Measurements from ENCODE around the gene SPATA31C2. TPM values are rescaled to one million over a fixed set of nuclear protein-coding genes. Genes with fewer than 3 reads are reported as not detected.
"Not testable (repeated sequence)": the region's sequence is repeated elsewhere in the genome, so short reads cannot be mapped to it uniquely, and the experiment has no call there.

Gene SPATA31C2
- total RNA-seq, 1 donor from 2014 or later: not detected

DNA sequence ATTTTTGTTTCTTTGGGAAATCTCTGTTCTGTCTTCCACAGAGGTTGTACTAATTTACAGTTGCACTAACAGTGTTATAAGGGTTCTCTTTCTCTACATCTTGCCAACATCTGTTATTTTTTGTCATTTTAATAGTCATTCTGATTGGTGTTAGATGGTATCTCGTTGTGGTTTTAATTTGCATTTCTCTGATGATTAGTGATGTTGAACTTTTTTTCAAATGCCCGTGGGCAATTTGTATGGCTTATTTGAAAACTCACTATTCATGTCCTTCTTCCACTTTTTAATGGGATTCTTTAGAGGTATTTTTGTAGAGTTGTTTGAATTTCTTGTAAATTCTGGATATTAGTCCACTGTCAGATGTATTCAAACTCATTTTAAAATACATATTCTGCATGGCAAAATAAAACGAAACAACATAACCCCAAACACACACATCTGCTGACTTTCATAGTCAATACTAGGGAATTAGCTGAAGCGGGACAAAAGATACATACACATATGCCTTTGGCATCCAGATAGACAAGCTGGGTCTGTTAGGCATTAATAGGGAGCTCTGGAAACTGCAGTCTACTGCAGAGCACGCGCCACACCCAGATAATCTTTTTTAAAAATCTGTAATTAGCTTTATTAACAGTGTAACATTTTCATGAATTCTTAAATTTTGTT, 5.8 kb upstream of the SPATA31C2 start:
- H3K4me3 ChIP-seq (ENCODE audit: low read depth, low read length): no peak overlapping the region
- no peak for DNase-seq (ENCODE audit: low read depth)
- no peaks in the 10 kb centered on the region for H3K27me3 ChIP-seq (ENCODE audit: control insufficient read depth, insufficient read depth, low read length)
- TF ChIP-seq, protein P1, sequence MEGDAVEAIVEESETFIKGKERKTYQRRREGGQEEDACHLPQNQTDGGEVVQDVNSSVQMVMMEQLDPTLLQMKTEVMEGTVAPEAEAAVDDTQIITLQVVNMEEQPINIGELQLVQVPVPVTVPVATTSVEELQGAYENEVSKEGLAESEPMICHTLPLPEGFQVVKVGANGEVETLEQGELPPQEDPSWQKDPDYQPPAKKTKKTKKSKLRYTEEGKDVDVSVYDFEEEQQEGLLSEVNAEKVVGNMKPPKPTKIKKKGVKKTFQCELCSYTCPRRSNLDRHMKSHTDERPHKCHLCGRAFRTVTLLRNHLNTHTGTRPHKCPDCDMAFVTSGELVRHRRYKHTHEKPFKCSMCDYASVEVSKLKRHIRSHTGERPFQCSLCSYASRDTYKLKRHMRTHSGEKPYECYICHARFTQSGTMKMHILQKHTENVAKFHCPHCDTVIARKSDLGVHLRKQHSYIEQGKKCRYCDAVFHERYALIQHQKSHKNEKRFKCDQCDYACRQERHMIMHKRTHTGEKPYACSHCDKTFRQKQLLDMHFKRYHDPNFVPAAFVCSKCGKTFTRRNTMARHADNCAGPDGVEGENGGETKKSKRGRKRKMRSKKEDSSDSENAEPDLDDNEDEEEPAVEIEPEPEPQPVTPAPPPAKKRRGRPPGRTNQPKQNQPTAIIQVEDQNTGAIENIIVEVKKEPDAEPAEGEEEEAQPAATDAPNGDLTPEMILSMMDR (IDR thresholded peaks at IDR 0.05; ENCODE audit: insufficient read depth, low read length, poor library complexity, severe bottlenecking): no peak
- no peaks in the 10 kb centered on the region for H3K36me3 ChIP-seq (ENCODE audit: control insufficient read depth, insufficient read depth, low read length)

- H3K4me3 ChIP-seq (ENCODE audit: low read depth, low read length): no peak overlapping the region
- no peaks in the 10 kb centered on the region for H3K36me3 ChIP-seq (ENCODE audit: control insufficient read depth, insufficient read depth, low read length)
- no peaks in the 10 kb centered on the region for H3K27me3 ChIP-seq (ENCODE audit: control insufficient read depth, insufficient read depth, low read length)
- TF ChIP-seq, protein P1 (IDR thresholded peaks at IDR 0.05; ENCODE audit: insufficient read depth, low read length, poor library complexity, severe bottlenecking): no peak
- DNase-seq (ENCODE audit: low read depth): no peak
Measured at GRCh38 chr9:88143179-88143578, 4.9 kb upstream of the SPATA31C2 start.

- H3K4me3 ChIP-seq (ENCODE audit: low read depth, low read length); DNase-seq (ENCODE audit: low read depth); H3K36me3 ChIP-seq (ENCODE audit: control insufficient read depth, insufficient read depth, low read length); H3K27me3 ChIP-seq (ENCODE audit: control insufficient read depth, insufficient read depth, low read length): not testable (repeated sequence)
Measured at GRCh38 chr9:88133552-88133951, 4.7 kb downstream of the SPATA31C2 start.

DNA sequence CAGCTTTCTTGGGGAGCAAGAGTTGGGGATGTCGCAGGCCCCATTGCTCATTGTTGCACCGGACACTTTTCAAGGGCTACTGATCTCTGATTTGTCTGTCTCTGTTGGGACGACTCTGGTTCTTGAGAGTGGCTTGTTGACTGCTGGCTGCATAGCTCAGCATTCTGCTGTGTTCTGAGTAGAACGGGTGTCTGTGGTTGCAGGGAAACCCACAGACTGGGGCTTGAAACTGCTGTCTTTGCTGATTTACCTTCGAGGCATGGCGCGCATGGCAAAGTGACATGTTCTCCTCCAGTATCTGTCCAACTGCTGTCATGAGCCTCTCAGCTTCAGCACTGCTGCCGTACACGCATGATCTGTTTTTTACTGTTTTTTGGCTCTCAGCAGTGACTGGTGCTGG, 8.7 kb downstream of the SPATA31C2 start:
- not testable (repeated sequence) for H3K36me3 ChIP-seq (ENCODE audit: control insufficient read depth, insufficient read depth, low read length); DNase-seq (ENCODE audit: low read depth); H3K4me3 ChIP-seq (ENCODE audit: low read depth, low read length); H3K27me3 ChIP-seq (ENCODE audit: control insufficient read depth, insufficient read depth, low read length)

- H3K27me3 ChIP-seq (ENCODE audit: control insufficient read depth, insufficient read depth, low read length); DNase-seq (ENCODE audit: low read depth); H3K36me3 ChIP-seq (ENCODE audit: control insufficient read depth, insufficient read depth, low read length); H3K4me3 ChIP-seq (ENCODE audit: low read depth, low read length): not testable (repeated sequence)
Measured at GRCh38 chr9:88127700-88128300, 10.5 kb downstream of the SPATA31C2 start.

DNA sequence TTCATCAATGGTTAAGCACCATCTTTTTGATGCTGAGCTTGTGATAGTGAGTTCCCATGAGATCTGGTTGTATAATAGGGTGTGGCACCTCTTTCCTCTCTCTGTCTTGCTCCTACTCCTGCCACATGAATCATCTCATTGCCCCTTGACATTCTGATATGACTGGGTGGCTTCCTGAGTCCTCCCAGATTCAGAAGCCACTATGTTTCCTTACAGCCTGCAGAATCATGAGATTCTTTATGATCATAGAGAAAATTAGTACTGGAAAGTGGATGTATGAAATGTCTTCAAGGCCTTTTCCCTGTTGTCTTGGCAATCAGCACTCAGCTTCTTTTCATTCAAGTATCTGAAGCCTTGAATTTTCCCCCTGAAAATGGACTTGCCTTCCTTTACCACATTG, 14.9 kb downstream of the SPATA31C2 start:
- not testable (repeated sequence) for H3K27me3 ChIP-seq (ENCODE audit: control insufficient read depth, insufficient read depth, low read length); DNase-seq (ENCODE audit: low read depth); H3K4me3 ChIP-seq (ENCODE audit: low read depth, low read length); H3K36me3 ChIP-seq (ENCODE audit: control insufficient read depth, insufficient read depth, low read length)

DNA sequence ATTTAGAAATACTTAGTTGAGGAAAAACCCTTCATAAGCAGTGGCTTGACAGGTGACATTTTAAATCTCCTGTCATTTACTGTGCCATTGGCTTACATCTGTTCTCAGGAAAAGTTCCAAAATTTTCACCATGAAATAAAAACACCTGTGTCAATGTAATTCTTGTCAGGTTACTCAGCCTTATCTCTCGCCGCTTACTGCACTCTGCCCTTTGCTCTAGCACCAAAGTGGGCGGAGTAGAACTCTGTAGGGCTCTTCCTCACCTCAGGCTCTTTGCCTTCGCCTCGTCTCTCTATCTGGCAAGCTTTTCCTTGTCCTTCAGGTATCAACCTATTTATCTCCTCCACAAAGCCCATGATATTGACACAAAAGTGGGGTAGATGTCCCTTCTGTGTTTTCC, 20.2 kb downstream of the SPATA31C2 start:
- H3K4me3 ChIP-seq (ENCODE audit: low read depth, low read length); DNase-seq (ENCODE audit: low read depth); H3K27me3 ChIP-seq (ENCODE audit: control insufficient read depth, insufficient read depth, low read length); H3K36me3 ChIP-seq (ENCODE audit: control insufficient read depth, insufficient read depth, low read length): not testable (repeated sequence)

DNA sequence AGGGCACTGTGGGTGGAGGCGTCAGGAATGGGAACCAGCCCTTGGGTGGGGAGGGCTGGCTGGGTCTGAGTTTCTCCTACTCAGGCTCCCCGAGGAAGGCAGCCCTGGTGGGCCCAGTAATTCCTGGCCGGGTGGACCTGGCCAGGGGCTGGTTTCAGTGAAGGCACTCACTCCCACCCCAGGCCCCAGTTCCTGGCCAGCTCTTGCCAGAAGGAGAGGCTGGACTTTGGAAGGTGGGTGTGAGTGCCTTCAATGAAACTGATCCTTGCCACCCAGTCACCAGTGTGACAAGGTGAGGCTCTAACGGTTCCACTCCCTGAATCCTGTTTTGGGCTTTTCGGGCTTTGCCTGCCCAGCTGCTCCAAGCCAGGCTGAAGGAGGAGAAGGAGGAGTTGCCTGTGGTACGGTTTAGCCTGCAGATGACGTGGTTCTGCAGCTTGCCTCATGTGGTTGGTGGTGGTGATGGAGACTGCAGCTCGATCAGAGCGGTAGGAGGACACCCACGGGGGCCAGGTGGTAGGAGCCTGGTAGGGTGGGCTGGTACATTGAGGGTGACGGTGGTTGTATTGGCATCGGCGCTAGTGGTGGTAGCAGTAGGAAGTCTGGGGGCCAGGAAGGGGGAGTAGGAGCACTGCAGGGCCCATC, 23.2 kb downstream of the SPATA31C2 start:
- H3K4me3 ChIP-seq (ENCODE audit: low read depth, low read length); H3K36me3 ChIP-seq (ENCODE audit: control insufficient read depth, insufficient read depth, low read length); DNase-seq (ENCODE audit: low read depth); H3K27me3 ChIP-seq (ENCODE audit: control insufficient read depth, insufficient read depth, low read length): not testable (repeated sequence)

DNA sequence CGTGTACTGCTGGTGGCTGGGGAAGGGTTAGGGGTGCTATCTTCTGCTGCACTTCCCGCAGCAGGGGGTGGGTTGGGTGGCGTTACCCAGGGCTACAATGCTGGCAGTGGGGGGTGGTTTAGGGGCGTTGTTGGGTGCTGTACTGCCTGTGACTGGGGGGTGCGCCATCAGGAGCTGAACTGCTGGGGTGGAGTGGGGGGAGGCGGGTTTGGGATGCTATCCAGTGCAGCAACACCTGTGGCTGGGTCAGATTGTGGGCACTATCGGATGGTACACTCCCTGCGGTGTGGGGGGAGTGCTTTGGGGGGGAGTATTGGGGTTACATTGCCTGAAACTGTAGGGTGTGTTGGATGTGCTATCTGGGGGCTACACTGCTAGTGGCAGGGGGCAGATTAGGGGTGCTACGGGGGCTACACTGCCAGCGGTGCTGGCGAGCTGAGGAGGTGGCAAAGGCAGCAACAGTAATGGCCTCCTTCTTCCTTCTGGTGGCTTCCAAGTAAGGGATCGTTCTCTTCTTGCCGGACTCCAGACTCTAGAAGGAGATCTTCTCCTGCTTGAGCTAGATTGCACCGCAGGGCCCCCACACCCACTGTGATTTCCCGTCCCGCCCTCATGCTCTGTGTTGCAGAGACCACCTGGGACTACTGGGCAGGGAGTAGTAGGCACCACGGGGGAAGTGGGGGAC, 23.9 kb downstream of the SPATA31C2 start:
- H3K27me3 ChIP-seq (ENCODE audit: control insufficient read depth, insufficient read depth, low read length); H3K4me3 ChIP-seq (ENCODE audit: low read depth, low read length); H3K36me3 ChIP-seq (ENCODE audit: control insufficient read depth, insufficient read depth, low read length); DNase-seq (ENCODE audit: low read depth): not testable (repeated sequence)

DNA sequence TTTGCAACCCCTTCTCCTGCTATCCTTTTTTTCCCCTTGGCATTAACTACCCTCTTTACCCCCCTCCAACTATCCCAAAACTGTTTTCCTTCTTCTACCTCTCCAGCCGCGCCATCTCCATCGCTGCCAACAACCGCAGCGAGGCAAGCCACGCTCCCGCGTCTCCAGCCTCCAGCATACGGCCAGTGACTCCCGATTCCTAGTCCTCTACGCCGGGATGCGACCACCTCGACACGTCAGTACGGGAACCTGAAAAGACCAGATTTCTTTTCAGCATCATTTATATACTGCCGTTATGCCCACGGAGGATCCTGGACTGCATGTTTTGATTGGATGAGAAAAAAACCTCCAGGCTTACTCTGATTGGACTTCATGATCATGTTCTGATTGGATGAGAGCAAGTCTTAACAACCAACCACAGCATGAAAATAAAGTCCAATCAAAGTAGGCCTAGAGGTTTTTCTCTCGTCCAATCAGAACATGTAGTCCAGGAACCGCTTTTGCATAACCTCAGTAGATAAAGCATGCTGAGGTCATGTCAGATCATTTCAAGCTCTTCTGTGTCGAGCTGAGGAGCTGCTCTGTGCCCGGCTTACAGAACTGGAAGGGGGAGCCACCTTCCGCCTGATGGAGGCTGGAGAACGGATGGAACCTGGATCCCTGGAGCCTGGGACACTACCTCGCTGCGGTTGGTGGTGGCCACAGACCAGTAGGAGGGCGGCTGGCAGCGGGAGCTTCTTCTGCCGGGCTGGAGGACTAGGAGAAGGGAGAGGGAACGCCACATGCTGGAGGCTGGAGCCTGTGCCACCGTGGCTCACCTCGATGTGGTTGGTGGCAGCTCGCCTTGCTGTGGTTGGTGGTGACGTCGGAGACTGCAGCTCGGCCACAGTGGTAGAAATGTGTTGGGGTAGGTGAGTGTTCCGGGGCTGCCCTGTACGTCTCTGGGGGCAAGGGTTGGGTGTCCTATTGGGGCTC, 24.8 kb downstream of the SPATA31C2 start:
- H3K4me3 ChIP-seq (ENCODE audit: low read depth, low read length); H3K27me3 ChIP-seq (ENCODE audit: control insufficient read depth, insufficient read depth, low read length); H3K36me3 ChIP-seq (ENCODE audit: control insufficient read depth, insufficient read depth, low read length); DNase-seq (ENCODE audit: low read depth): not testable (repeated sequence)

Data from kidney epithelial cell (primary cell).